Mucosa of rectum (tissue), 2 donors: ENCODE measurements around the gene AKT3.
A peak's percentile ranks its signal among the peaks of the same experiment; 100 is the strongest.

Source experiments
- H3K27ac ChIP-seq, 2 donors: one replicate each; pipeline ENCODE4 v1.7.0; 2013; ENCODE audit warnings: inconsistent platforms in 2 of 2, low read depth in 2 of 2, low read length in 2 of 2
- H3K27me3 ChIP-seq, 2 donors: one replicate each; pipeline ENCODE4 v1.7.0; 2013; ENCODE audit warnings: low read length in 2 of 2; ENCODE audit not compliant: control insufficient read depth in 2 of 2, insufficient read depth in 2 of 2
- H3K36me3 ChIP-seq, 2 donors: one replicate each; pipeline ENCODE4 v1.7.0; 2013; ENCODE audit warnings: low read length in 2 of 2; ENCODE audit not compliant: control insufficient read depth in 2 of 2, insufficient read depth in 2 of 2
- H3K4me1 ChIP-seq, 2 donors: one replicate each; pipeline ENCODE4 v1.7.0; 2013; ENCODE audit warnings: low read length in 2 of 2, mild to moderate bottlenecking in 1 of 2; ENCODE audit not compliant: control insufficient read depth in 2 of 2, insufficient read depth in 2 of 2
- H3K4me3 ChIP-seq, 2 donors: one replicate each; pipeline ENCODE4 v1.7.0; 2013; ENCODE audit warnings: low read length in 2 of 2
- H3K9ac ChIP-seq, 2 donors: one replicate each; pipeline ENCODE4 v1.7.0; 2013; ENCODE audit warnings: low read length in 2 of 2, low read depth in 1 of 2, mild to moderate bottlenecking in 1 of 2
- H3K9me3 ChIP-seq, 2 donors: one replicate each; pipeline ENCODE4 v1.7.0; 2013; ENCODE audit warnings: low read length in 2 of 2; ENCODE audit not compliant: control insufficient read depth in 2 of 2
- donor health status: healthy.
- donor health status: Normal muscosa, but diverticular disease.

AKT3 gene

GRCh38 chr1:243482141-243483022 is 367.7 kb downstream of the AKT3 start:
- peak overlapping the region; percentile 3 to 31 for H3K4me3 ChIP-seq
- no peaks in the 10 kb centered on the region for H3K9me3 ChIP-seq
- peaks cover 2 to 4% of the 10 kb centered on the region in 2 donors for H3K4me1 ChIP-seq
- no peaks in the 10 kb centered on the region for H3K36me3 ChIP-seq
- no peaks in the 10 kb centered on the region for H3K27me3 ChIP-seq
- H3K9ac ChIP-seq, result no peak overlapping the region
- no peak overlapping the region for H3K27ac ChIP-seq

GRCh38 chr1:243481101-243481500 is 368.9 kb downstream of the AKT3 start:
- Histone ChIP-seq H3K27me3 (no peaks in the 10 kb centered on the region), H3K9me3 (no peaks in the 10 kb centered on the region), H3K4me3 (no peak overlapping the region), H3K27ac (no peak overlapping the region), H3K9ac (no peak overlapping the region), H3K36me3 (no peaks in the 10 kb centered on the region), H3K4me1 (peaks cover 2 to 4% of the 10 kb centered on the region in 2 donors)

- Histone ChIP-seq H3K4me3 (no peak overlapping the region), H3K9me3 (no peaks in the 10 kb centered on the region), H3K27me3 (no peaks in the 10 kb centered on the region), H3K4me1 (peaks cover 2 to 4% of the 10 kb centered on the region in 2 donors), H3K27ac (no peak overlapping the region), H3K36me3 (no peaks in the 10 kb centered on the region), H3K9ac (no peak overlapping the region)
Observed at GRCh38 chr1:243477731-243478290, 372.2 kb downstream of the AKT3 start.

DNA sequence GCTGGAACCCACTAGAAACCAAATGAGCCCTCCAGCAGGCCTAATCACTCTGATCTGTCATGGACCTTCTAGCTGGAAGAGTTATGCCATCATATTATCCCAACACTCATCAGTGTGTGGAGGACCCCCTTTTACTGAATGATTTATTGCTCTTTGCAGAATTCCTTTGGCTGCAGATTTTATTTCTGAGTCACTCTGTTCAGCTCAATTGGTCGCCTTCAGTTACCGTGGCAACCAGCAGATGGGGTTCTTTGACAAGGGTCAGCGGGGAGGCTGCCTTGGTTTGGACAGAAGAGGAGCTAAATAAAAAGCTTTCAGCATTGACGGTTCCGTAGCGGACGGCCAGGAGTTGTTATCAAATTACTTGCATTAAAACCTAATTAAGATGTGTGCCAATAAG is 374.1 kb downstream of the AKT3 start:
- no peaks in the 10 kb centered on the region for H3K36me3 ChIP-seq
- H3K27ac ChIP-seq, result no peak overlapping the region
- H3K4me1 ChIP-seq, result no peaks in the 10 kb centered on the region
- H3K9me3 ChIP-seq, result no peaks in the 10 kb centered on the region
- H3K4me3 ChIP-seq, result no peak overlapping the region
- H3K9ac ChIP-seq, result no peak overlapping the region
- no peaks in the 10 kb centered on the region for H3K27me3 ChIP-seq

DNA sequence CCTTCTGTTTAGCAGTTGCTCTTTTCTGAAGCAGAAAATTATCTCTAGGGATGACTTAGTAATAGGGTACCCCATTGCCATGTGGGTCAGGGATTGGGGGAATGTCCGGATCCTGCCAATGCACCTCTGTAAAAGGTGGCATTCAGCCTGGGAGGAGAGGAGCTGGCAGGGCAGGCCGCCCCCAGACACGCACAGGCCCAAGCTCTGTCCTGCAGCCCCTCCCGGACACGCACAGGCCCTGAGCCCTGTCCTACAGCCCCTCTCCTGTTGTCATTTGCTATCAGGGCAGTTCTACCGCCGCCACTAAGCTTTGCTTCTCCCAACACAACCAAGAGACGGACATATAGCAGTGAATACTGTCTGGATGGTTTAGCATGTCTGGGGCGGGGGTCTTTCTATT is 375.1 kb downstream of the AKT3 start:
- Histone ChIP-seq H3K4me1 (no peaks in the 10 kb centered on the region), H3K27me3 (no peaks in the 10 kb centered on the region), H3K27ac (no peak overlapping the region), H3K36me3 (no peaks in the 10 kb centered on the region), H3K9ac (no peak overlapping the region), H3K9me3 (no peaks in the 10 kb centered on the region), H3K4me3 (no peak overlapping the region)

- no peaks in the 10 kb centered on the region for H3K27me3 ChIP-seq
- no peaks in the 10 kb centered on the region for H3K4me1 ChIP-seq
- H3K27ac ChIP-seq, result no peak overlapping the region
- no peak overlapping the region for H3K4me3 ChIP-seq
- no peaks in the 10 kb centered on the region for H3K36me3 ChIP-seq
- H3K9me3 ChIP-seq, result no peaks in the 10 kb centered on the region
- no peak overlapping the region for H3K9ac ChIP-seq
Observed at GRCh38 chr1:243474136-243474881, 375.7 kb downstream of the AKT3 start.

GRCh38 chr1:243473227-243474135 is 376.6 kb downstream of the AKT3 start:
- H3K9ac ChIP-seq, result no peak overlapping the region
- H3K27ac ChIP-seq, result no peak overlapping the region
- H3K27me3 ChIP-seq, result no peaks in the 10 kb centered on the region
- H3K4me1 ChIP-seq, result no peaks in the 10 kb centered on the region
- no peaks in the 10 kb centered on the region for H3K36me3 ChIP-seq
- H3K9me3 ChIP-seq, result no peaks in the 10 kb centered on the region
- peak overlapping the region; percentile 37 to 65 for H3K4me3 ChIP-seq

GRCh38 chr1:243471754-243472745 is 378.0 kb downstream of the AKT3 start:
- H3K4me1 ChIP-seq, result no peaks in the 10 kb centered on the region
- H3K36me3 ChIP-seq, result no peaks in the 10 kb centered on the region
- no peak overlapping the region for H3K9ac ChIP-seq
- H3K27ac ChIP-seq, result no peak overlapping the region
- H3K27me3 ChIP-seq, result no peaks in the 10 kb centered on the region
- H3K9me3 ChIP-seq, result no peaks in the 10 kb centered on the region
- no peak overlapping the region for H3K4me3 ChIP-seq
